ENCODE measurements around the gene IFI44.

IFI44 gene

GRCh38 chr1:78630600-78630999 lies 19.0 kb upstream of the IFI44 start:
- Histone ChIP-seq H3K27ac (ENCODE audit: low read depth, low read length, poor library complexity, severe bottlenecking) (no peak overlapping the region), H4K20me1 (ENCODE audit: insufficient read depth, low read length) (no peaks in the 10 kb centered on the region), H3F3A (ENCODE audit: insufficient read depth, low read length) (no peaks in the 10 kb centered on the region), H3K4me2 (ENCODE audit: low read length) (no peak overlapping the region), H3K36me3 (ENCODE audit: insufficient read depth, low read length) (no peaks in the 10 kb centered on the region), H3K9me2 (ENCODE audit: low read depth, low read length) (no peaks in the 10 kb centered on the region), H3K79me2 (ENCODE audit: insufficient read depth, low read length) (no peaks in the 10 kb centered on the region), H3K4me3 (ENCODE audit: low read depth, low read length, poor library complexity, severe bottlenecking) (no peak overlapping the region), H3K27me3 (ENCODE audit: insufficient read depth, low read length) (no peaks in the 10 kb centered on the region), H3K4me1 (ENCODE audit: insufficient read depth, low read length, severe bottlenecking) (no peaks in the 10 kb centered on the region), H3K9me3 (ENCODE audit: low read length) (no peaks in the 10 kb centered on the region), H3K9ac (ENCODE audit: low read length) (no peak overlapping the region), H2AFZ (ENCODE audit: low read length) (no peak overlapping the region)
- TF ChIP-seq EZH2 (IDR thresholded peaks at IDR 0.05; ENCODE audit: borderline replicate concordance, low read length): no peak
- no peak for TF ChIP-seq CTCF (IDR thresholded peaks at IDR 0.05; ENCODE audit: low read length)

- no peak overlapping the region for H2AFZ ChIP-seq (ENCODE audit: low read length)
- H3K27ac ChIP-seq (ENCODE audit: low read depth, low read length, poor library complexity, severe bottlenecking): no peak overlapping the region
- no peaks in the 10 kb centered on the region for H3K36me3 ChIP-seq (ENCODE audit: insufficient read depth, low read length)
- no peaks in the 10 kb centered on the region for H3K79me2 ChIP-seq (ENCODE audit: insufficient read depth, low read length)
- no peaks in the 10 kb centered on the region for H4K20me1 ChIP-seq (ENCODE audit: insufficient read depth, low read length)
- H3K9me3 ChIP-seq (ENCODE audit: low read length): no peaks in the 10 kb centered on the region
- H3K27me3 ChIP-seq (ENCODE audit: insufficient read depth, low read length): no peaks in the 10 kb centered on the region
- no peak overlapping the region for H3K4me3 ChIP-seq (ENCODE audit: low read depth, low read length, poor library complexity, severe bottlenecking)
- no peaks in the 10 kb centered on the region for H3K4me1 ChIP-seq (ENCODE audit: insufficient read depth, low read length, severe bottlenecking)
- no peaks in the 10 kb centered on the region for H3K9me2 ChIP-seq (ENCODE audit: low read depth, low read length)
- no peak overlapping the region for H3K9ac ChIP-seq (ENCODE audit: low read length)
- H3F3A ChIP-seq (ENCODE audit: insufficient read depth, low read length): no peaks in the 10 kb centered on the region
- TF ChIP-seq CTCF (IDR thresholded peaks at IDR 0.05; ENCODE audit: low read length) (no peak), EZH2 (IDR thresholded peaks at IDR 0.05; ENCODE audit: borderline replicate concordance, low read length) (no peak)
- H3K4me2 ChIP-seq (ENCODE audit: low read length): no peak overlapping the region
These were observed 16.4 kb upstream of the IFI44 start for GRCh38 chr1:78633209-78633608.

- H4K20me1 ChIP-seq (ENCODE audit: insufficient read depth, low read length): no peaks in the 10 kb centered on the region
- no peak overlapping the region for H3K9ac ChIP-seq (ENCODE audit: low read length)
- no peaks in the 10 kb centered on the region for H3F3A ChIP-seq (ENCODE audit: insufficient read depth, low read length)
- H3K4me1 ChIP-seq (ENCODE audit: insufficient read depth, low read length, severe bottlenecking): no peaks in the 10 kb centered on the region
- no peak overlapping the region for H3K4me3 ChIP-seq (ENCODE audit: low read depth, low read length, poor library complexity, severe bottlenecking)
- no peak overlapping the region for H3K27ac ChIP-seq (ENCODE audit: low read depth, low read length, poor library complexity, severe bottlenecking)
- H3K27me3 ChIP-seq (ENCODE audit: insufficient read depth, low read length): no peaks in the 10 kb centered on the region
- no peak overlapping the region for H2AFZ ChIP-seq (ENCODE audit: low read length)
- H3K36me3 ChIP-seq (ENCODE audit: insufficient read depth, low read length): no peaks in the 10 kb centered on the region
- H3K9me2 ChIP-seq (ENCODE audit: low read depth, low read length): no peaks in the 10 kb centered on the region
- H3K9me3 ChIP-seq (ENCODE audit: low read length): no peaks in the 10 kb centered on the region
- H3K4me2 ChIP-seq (ENCODE audit: low read length): no peak overlapping the region
- TF ChIP-seq CTCF (IDR thresholded peaks at IDR 0.05; ENCODE audit: low read length) (no peak), EZH2 (IDR thresholded peaks at IDR 0.05; ENCODE audit: borderline replicate concordance, low read length) (no peak)
- H3K79me2 ChIP-seq (ENCODE audit: insufficient read depth, low read length): no peaks in the 10 kb centered on the region
These were observed 9.2 kb upstream of the IFI44 start for GRCh38 chr1:78640462-78640861.
